Liver (tissue), 9 donors: ENCODE measurements around the gene LSM11. TPM values are rescaled to one million over a fixed set of nuclear protein-coding genes. Genes with fewer than 3 reads are reported as not detected.

ENCODE experiments used
- DNase-seq: peaks from one replicate; pipeline ENCODE4 v3.0.0-alpha.2; 2017; ENCODE audit warnings: low spot score
- H3K27ac ChIP-seq, 2 donors: one replicate each; pipeline ENCODE4 v1.7.0; 2013; ENCODE audit warnings: inconsistent platforms in 2 of 2, low read length in 2 of 2, control low read depth in 1 of 2, low read depth in 1 of 2, mild to moderate bottlenecking in 1 of 2
- H3K27me3 ChIP-seq, 4 donors: one replicate each; pipeline versions ENCODE4 v1.6.1 to v1.7.0; 2013; ENCODE audit warnings: low read length in 3 of 4, inconsistent platforms in 1 of 4, mild to moderate bottlenecking in 1 of 4, moderate library complexity in 1 of 4; ENCODE audit not compliant: control insufficient read depth in 4 of 4, insufficient read depth in 4 of 4
- H3K36me3 ChIP-seq, 4 donors: one replicate each; pipeline versions ENCODE4 v1.6.1 to v1.7.0; 2013; ENCODE audit warnings: low read length in 3 of 4, mild to moderate bottlenecking in 3 of 4, low read depth in 1 of 4, moderate library complexity in 1 of 4; ENCODE audit not compliant: control insufficient read depth in 4 of 4, insufficient read depth in 3 of 4
- H3K4me1 ChIP-seq, 4 donors: one replicate each; pipeline versions ENCODE4 v1.6.1 to v1.7.0; 2013; ENCODE audit warnings: low read length in 3 of 4, mild to moderate bottlenecking in 3 of 4, moderate library complexity in 1 of 4; ENCODE audit not compliant: control insufficient read depth in 4 of 4, insufficient read depth in 4 of 4
- H3K4me3 ChIP-seq, 3 donors: one replicate each; pipeline versions ENCODE4 v1.6.1 to v1.7.0; 2013; ENCODE audit warnings: low read length in 3 of 3, control low read depth in 1 of 3, low read depth in 1 of 3, mild to moderate bottlenecking in 1 of 3
- H3K9ac ChIP-seq, 2 donors: one replicate each; pipeline ENCODE4 v1.7.0; 2013; ENCODE audit warnings: low read length in 2 of 2, mild to moderate bottlenecking in 2 of 2, moderate library complexity in 2 of 2, control low read depth in 1 of 2, low read depth in 1 of 2
- H3K9me3 ChIP-seq, 4 donors: one replicate each; pipeline versions ENCODE4 v1.6.1 to v1.7.0; 2013; ENCODE audit warnings: low read length in 3 of 4; ENCODE audit not compliant: control insufficient read depth in 4 of 4
- FOXA2 ChIP-seq: IDR thresholded peaks from 2 replicates; pipeline ENCODE4 v1.6.1; 2016; ENCODE audit warnings: antibody characterized with exemption
- GABPA ChIP-seq, 2 donors: IDR thresholded peaks in 1 of 2; conservative IDR thresholded peaks in 1 of 2; 2 replicates each; pipeline ENCODE4 v1.6.1; 2016; ENCODE audit warnings: antibody characterized with exemption in 2 of 2, mild to moderate bottlenecking in 1 of 2, moderate library complexity in 1 of 2
- MAX ChIP-seq: IDR thresholded peaks from 2 replicates; pipeline ENCODE4 v1.6.1; 2016; ENCODE audit warnings: antibody characterized with exemption
- NR2F2 ChIP-seq: IDR thresholded peaks from 2 replicates; pipeline ENCODE4 v1.6.1; 2016; ENCODE audit warnings: antibody characterized with exemption
- RAD21 ChIP-seq, 2 donors: IDR thresholded peaks; 2 replicates each; pipeline ENCODE4 v1.6.1; 2016; ENCODE audit warnings: antibody characterized with exemption in 2 of 2, mild to moderate bottlenecking in 2 of 2
- REST ChIP-seq: IDR thresholded peaks from 2 replicates; pipeline ENCODE4 v1.6.1; 2016; ENCODE audit warnings: antibody characterized with exemption, mild to moderate bottlenecking
- SP1 ChIP-seq: IDR thresholded peaks from 2 replicates; pipeline ENCODE4 v1.6.1; 2018; ENCODE audit warnings: antibody characterized with exemption, mild to moderate bottlenecking
- YY1 ChIP-seq: IDR thresholded peaks from 2 replicates; pipeline ENCODE4 v1.6.1; 2016; ENCODE audit warnings: antibody characterized with exemption, mild to moderate bottlenecking
- WGBS: extraction: QIAGEN DNeasy Blood & Tissue Kit; methylation state at CpG from one replicate; pipeline ENCODE4 v1.1.7; 2013; 5-methylcytosine and 5-hydroxymethylcytosine counted together
- polyA plus RNA-seq, 2 donors: library from polyadenylated mRNA; stranded (reverse) in 1 of 2; unstranded in 1 of 2; fragments of 200-250 nt in 1 of 2; fragments of >200 nt in 1 of 2; fragmentation: Nextera tagmentation in 1 of 2; extraction: Ambion mirVana in 1 of 2; gene quantifications; one replicate each; pipeline versions ENCODE4 v1.2.1 to v1.2.3, GENCODE V29; 2013 to 2015
- total RNA-seq, 2 donors: library from RNA; depleted of rRNA; stranded (reverse); fragments of >200 nt; gene quantifications; one replicate each; pipeline ENCODE4 v1.2.3, GENCODE V29; 2014
- TF ChIP-seq, protein P1 (sequence below): fragments of 150-350 bp; IDR thresholded peaks from 2 replicates; pipeline ENCODE4 v1.5.1; 2017; ENCODE audit warnings: improper control_type of control experiment, low read depth, low read length; ENCODE audit not compliant: missing input control
- donor health status: healthy.
- donor health status: healthy.
- donor health status: healthy.
- donor health status: healthy.
- donor health status: healthy.

LSM11 gene
- total and polyA plus RNA-seq, 4 donors, result 0.42 to 4.0 (median 1.2) TPM

GRCh38 chr5:157734436-157734835 lies 9.1 kb upstream of the LSM11 start (continued):
- TF ChIP-seq RAD21 (IDR thresholded peaks at IDR 0.05) (no peak), SP1 (no peak), MAX (no peak), NR2F2 (no peak)

DNA sequence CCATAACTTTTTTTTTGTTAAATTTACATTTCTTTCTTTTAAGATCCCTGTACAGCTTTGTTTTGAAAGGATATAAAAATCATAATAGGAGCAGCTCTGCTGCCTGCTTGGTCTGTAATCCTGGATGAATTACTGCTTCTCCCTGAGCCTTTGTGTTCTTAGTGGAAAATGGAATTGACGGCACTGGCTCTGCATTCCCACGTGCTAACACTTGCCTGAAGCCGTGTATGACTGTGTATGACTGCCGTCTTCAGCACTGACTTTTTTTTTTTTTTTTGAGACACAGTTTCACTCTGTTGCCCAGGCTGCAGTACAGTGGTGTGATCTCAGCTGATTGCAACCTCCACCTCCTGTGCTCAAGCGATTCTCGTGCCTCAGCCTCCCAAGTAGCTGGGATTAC lies 7.5 kb upstream of the LSM11 start:
- no peak overlapping the region for H3K4me3 ChIP-seq
- DNase-seq, result no peak
- H3K36me3 ChIP-seq, result peaks cover 8 to 37% (median 18%) of the 10 kb centered on the region in 4 donors
- peaks cover 0 to 6% (median 4%) of the 10 kb centered on the region in 4 donors for H3K4me1 ChIP-seq
- H3K27ac ChIP-seq, result no peak overlapping the region
- no peaks in the 10 kb centered on the region for H3K9me3 ChIP-seq
- TF ChIP-seq GABPA (IDR thresholded peaks at IDR 0.05 in 1 of 2, conservative IDR thresholded peaks at IDR 0.05 in 1 of 2) (no peak), REST (no peak), RAD21 (IDR thresholded peaks at IDR 0.05) (no peak)
- TF ChIP-seq, protein P1, sequence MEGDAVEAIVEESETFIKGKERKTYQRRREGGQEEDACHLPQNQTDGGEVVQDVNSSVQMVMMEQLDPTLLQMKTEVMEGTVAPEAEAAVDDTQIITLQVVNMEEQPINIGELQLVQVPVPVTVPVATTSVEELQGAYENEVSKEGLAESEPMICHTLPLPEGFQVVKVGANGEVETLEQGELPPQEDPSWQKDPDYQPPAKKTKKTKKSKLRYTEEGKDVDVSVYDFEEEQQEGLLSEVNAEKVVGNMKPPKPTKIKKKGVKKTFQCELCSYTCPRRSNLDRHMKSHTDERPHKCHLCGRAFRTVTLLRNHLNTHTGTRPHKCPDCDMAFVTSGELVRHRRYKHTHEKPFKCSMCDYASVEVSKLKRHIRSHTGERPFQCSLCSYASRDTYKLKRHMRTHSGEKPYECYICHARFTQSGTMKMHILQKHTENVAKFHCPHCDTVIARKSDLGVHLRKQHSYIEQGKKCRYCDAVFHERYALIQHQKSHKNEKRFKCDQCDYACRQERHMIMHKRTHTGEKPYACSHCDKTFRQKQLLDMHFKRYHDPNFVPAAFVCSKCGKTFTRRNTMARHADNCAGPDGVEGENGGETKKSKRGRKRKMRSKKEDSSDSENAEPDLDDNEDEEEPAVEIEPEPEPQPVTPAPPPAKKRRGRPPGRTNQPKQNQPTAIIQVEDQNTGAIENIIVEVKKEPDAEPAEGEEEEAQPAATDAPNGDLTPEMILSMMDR, result no peak
- no peak overlapping the region for H3K9ac ChIP-seq
- H3K27me3 ChIP-seq, result no peaks in the 10 kb centered on the region
- WGBS, result 94% methylated on average over 6 of the region's 6 CpGs

DNA sequence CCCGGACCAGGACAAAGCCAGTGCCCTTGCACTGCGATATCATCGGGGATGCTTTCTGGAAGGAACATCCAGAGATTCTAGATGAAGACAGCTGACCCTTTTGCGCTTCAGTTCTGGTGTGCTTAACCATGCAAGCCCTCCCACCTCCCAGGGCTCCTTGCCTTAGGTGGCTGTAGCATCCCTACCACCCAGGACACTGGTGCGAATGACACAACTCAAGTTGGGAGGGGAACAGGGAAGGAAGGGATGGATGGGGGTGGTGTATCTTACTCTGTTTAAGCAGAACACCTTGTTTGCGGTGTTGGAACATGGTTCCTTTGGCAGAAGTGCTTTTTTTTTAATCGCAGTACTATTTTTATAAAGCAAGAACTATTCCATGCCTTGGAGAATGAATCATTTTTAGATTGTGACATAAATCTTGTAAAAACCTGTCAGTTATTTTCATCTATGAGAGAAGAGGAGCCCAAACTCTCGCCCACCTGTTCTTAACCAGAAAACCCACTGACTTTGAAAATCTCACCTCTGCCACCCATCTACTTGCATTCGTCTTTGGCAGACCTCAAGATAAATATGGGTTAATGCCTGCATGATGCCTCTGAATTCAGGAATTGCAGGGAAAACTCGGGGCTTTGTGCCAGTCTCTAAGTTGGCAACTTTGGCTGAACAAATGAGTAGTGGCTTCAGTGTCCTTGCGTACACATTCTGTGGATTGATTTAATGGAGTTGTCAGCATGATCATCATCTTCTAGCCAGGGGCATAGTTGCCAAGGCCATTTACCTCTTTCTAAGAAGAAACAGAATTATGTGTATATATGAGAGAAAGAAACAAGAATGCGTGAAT lies 3.9 kb upstream of the LSM11 start:
- 88% methylated on average over 12 of the region's 12 CpGs for WGBS
- Histone ChIP-seq H3K27ac (no peak overlapping the region), H3K36me3 (peaks cover 5 to 24% (median 15%) of the 10 kb centered on the region in 4 donors), H3K4me3 (no peak overlapping the region), H3K4me1 (peaks cover 0 to 11% (median 10%) of the 10 kb centered on the region in 4 donors), H3K9ac (no peak overlapping the region), H3K9me3 (no peaks in the 10 kb centered on the region), H3K27me3 (no peaks in the 10 kb centered on the region)
- TF ChIP-seq FOXA2 (peak; percentile 10), YY1 (no peak)
- no peak for DNase-seq
